ENCODE measurements around the gene ABITRAM. TPM values are rescaled to one million over a fixed set of nuclear protein-coding genes. Genes with fewer than 3 reads are reported as not detected.
"Not testable (repeated sequence)": the region's sequence is repeated elsewhere in the genome, so short reads cannot be mapped to it uniquely, and the experiment has no call there.

Gene ABITRAM
- total RNA-seq, 1 experiment from 2014 or later, result 14.2 TPM

GRCh38 chr9:108920401-108920800 is 13.8 kb upstream of the ABITRAM start:
- in situ Hi-C loops (cut with HindIII; ENCODE audit: low pct_unique_long_range_greater_than_20kb, low sequenced_read_pairs); DNase-seq (ENCODE audit: low read depth): not testable (repeated sequence)

- DNase-seq (ENCODE audit: low read depth), result no peak
- in situ Hi-C loops (cut with HindIII; ENCODE audit: low pct_unique_long_range_greater_than_20kb, low sequenced_read_pairs), result no loop called here
Measured at GRCh38 chr9:108921200-108921599, 13.0 kb upstream of the ABITRAM start.

- in situ Hi-C loops (cut with HindIII; ENCODE audit: low pct_unique_long_range_greater_than_20kb, low sequenced_read_pairs), result no loop called here
- DNase-seq (ENCODE audit: low read depth), result no peak
Measured at GRCh38 chr9:108924466-108924865, 9.7 kb upstream of the ABITRAM start.

DNA sequence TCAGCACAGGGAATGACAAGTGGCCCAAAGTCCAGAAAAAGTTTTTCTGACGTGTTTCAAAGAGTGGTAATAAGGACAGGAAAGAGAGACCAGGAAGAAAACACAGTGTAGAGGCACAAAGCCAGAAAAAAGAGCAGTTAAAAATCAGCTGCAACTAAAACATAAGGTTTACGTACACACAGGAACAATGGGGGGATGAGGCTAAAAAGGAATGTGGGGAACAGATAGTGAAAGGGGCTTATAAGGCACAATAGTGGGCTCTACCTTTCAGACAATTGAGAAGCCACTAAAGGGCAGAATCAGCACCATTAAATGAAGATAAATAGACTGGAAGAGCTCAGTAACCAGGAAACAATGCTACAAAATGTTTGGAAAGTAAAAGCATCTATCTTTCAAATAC is 5.8 kb upstream of the ABITRAM start:
- DNase-seq (ENCODE audit: low read depth), result no peak
- in situ Hi-C loops (cut with HindIII; ENCODE audit: low pct_unique_long_range_greater_than_20kb, low sequenced_read_pairs), result no loop called here

DNA sequence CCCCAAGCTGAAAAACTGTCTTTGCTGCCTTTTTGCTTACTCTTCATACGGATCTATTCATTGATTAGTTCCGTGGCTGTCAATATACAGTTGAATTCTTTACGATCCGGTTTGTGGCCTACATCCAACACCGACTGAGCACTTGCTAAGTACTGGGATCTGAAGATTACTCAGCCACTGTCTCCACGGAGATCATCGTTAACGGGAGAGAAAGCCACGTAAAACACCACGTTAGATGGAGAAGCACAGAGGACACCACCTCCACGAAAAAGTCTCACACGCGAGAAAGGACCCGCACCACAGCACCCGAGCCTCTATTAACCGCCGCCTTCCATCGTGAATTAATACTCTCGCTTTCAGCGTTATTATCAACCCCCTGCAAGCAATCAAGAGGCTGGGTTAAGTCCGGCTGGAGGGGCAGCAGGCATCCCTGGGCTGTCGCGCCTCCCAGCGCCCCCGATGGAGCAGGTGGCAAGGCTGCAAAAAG is 926 bp upstream of the ABITRAM start:
- in situ Hi-C loops (cut with HindIII; ENCODE audit: low pct_unique_long_range_greater_than_20kb, low sequenced_read_pairs), result no loop called here
- DNase-seq (ENCODE audit: low read depth), result no peak

- in situ Hi-C loops (cut with HindIII; ENCODE audit: low pct_unique_long_range_greater_than_20kb, low sequenced_read_pairs), result no loop called here
- DNase-seq (ENCODE audit: low read depth), result peak; percentile 90
Measured at GRCh38 chr9:108933718-108934322, 380 bp upstream of the ABITRAM start, which contains the start of gene ELP1. Gene ELP1 (minus strand): TSS chr9:108934124. CDS start chr9:108931146, 2,978 bp downstream.

GRCh38 chr9:108937561-108938305 is 3.5 kb downstream of the ABITRAM start:
- in situ Hi-C loops (cut with HindIII; ENCODE audit: low pct_unique_long_range_greater_than_20kb, low sequenced_read_pairs), result no loop called here
- DNase-seq (ENCODE audit: low read depth), result no peak

DNA sequence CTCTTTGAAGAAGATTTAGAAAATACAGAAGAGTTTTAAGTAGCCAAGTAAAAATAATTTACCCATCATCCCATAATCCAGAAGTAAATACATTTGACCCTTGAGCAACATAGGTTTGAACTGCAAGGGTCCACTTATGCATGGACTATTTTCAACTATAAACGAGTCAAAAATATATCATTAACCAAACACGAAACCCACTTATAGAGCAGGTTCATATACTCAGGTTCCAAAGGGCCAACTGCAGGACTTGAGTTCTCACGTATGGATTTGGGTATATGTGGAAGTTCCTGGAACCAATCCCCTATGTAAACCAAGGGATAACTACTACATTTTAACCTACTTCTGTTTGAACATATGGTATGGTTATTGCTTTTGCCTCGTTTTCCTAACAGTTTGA is 5.8 kb downstream of the ABITRAM start:
- no peak for DNase-seq (ENCODE audit: low read depth)
- in situ Hi-C loops (cut with HindIII; ENCODE audit: low pct_unique_long_range_greater_than_20kb, low sequenced_read_pairs), result no loop called here

GRCh38 chr9:108950168-108950567 is 16.0 kb downstream of the ABITRAM start:
- DNase-seq (ENCODE audit: low read depth), result no peak
- in situ Hi-C loops (cut with HindIII; ENCODE audit: low pct_unique_long_range_greater_than_20kb, low sequenced_read_pairs), result no loop called here

DNA sequence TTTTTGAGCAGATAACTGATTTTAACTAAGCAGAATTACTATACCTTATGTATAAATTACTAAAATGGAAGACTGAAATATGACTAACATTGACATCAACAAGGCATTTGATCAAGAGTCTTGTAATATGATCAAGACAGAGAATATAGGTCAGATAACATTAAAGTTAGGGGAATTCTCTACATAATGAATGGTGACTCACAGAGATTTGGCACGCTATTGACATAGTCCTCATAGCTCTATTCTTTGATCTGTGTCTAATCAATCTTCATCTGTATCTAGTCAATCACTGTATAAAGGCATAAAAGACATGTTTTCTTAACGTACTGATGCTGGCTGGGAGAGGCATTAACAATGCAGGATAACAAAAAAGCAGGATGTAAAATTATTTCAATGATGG is 17.4 kb downstream of the ABITRAM start:
- in situ Hi-C loops (cut with HindIII; ENCODE audit: low pct_unique_long_range_greater_than_20kb, low sequenced_read_pairs), result no loop called here
- no peak for DNase-seq (ENCODE audit: low read depth)

DNA sequence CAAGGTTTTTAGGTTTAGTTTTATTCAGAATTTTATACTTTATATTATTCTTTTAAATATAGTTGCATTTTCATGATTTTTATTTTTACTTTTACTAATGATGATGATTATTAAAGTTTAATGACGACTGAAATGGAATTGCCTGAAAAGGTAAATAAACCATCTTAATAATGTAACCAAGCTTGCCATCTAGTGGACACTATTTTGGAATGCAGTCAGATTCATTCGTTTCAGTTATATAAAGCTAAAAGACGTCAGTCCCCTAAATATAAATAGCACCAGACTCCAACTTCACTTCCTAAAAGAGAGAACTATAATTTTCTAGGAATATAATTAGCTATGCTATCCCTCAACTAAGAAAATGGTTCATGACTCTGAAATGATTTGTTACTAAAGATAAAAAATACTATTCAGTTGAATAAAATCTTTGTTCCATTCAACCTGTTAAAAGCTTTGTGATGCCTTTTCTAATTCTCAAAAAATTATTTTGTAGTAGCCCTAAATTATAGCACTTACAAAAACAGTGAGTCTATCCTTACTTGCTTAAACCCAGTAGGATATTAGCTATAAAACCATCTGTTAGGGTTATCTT is 19.9 kb downstream of the ABITRAM start:
- in situ Hi-C loops (cut with HindIII; ENCODE audit: low pct_unique_long_range_greater_than_20kb, low sequenced_read_pairs), result no loop called here
- DNase-seq (ENCODE audit: low read depth), result peak; percentile 10

- in situ Hi-C loops (cut with HindIII; ENCODE audit: low pct_unique_long_range_greater_than_20kb, low sequenced_read_pairs), result no loop called here
- DNase-seq (ENCODE audit: low read depth), result no peak
Measured at GRCh38 chr9:108956022-108956630, 21.9 kb downstream of the ABITRAM start.

DNA sequence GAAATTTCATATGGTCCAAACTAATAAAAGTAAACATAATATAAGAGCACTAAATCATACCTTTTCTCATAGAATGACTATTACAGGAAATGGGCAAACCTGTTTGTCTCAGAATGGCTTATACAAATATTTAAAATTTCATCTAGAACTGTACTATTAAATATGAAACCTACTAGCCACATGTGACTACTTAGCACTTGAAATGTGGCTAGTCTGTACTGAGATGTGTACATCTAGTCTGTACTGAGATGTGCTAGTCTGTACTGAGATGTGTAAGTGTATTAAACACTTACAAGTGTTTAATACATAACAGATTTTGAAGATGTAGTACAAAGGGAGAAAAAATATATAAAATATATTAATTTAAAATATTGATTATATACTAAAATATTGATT is 22.4 kb downstream of the ABITRAM start:
- no peak for DNase-seq (ENCODE audit: low read depth)
- in situ Hi-C loops (cut with HindIII; ENCODE audit: low pct_unique_long_range_greater_than_20kb, low sequenced_read_pairs), result no loop called here

DNA sequence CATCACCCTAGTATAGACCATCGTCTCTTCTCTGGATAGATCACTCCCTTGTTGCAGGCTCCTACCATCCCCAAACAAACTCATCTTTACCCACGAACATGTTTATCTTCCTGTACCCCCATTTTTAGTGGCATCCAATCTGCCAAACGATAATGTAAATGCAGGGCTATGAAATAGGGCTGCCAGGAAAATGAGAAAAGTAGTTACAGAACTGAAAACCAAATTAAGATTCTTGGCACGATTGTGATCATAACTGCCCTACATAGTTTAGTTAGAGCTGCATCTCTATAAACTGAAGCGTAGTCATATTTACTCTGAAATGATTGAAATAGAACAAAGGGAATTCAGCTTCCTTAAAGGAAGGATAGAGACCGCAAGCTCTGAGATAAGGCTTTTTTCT is 26.1 kb downstream of the ABITRAM start:
- in situ Hi-C loops (cut with HindIII; ENCODE audit: low pct_unique_long_range_greater_than_20kb, low sequenced_read_pairs), result no loop called here
- DNase-seq (ENCODE audit: low read depth), result no peak

DNA sequence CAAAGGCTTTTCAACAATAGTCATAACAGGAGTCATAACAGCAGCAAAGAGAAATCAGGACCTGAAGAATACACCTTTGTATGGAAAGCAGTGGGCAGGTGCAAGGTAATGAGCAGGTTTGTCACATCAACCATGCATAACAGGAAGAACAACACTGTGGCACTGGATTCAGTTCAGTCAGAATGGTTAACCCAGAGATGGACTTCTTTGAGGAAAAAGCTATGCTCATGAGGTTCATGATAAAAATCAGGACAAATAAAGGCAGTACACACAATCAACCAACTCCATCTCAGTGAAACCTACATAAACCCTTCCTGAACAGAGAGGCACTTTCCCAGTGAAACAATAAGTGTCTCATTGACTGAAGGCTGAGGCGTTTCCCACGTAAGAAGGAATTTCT is 27.0 kb downstream of the ABITRAM start:
- DNase-seq (ENCODE audit: low read depth), result no peak
- in situ Hi-C loops (cut with HindIII; ENCODE audit: low pct_unique_long_range_greater_than_20kb, low sequenced_read_pairs), result no loop called here

- in situ Hi-C loops (cut with HindIII; ENCODE audit: low pct_unique_long_range_greater_than_20kb, low sequenced_read_pairs), result no loop called here
- DNase-seq (ENCODE audit: low read depth), result no peak
Measured at GRCh38 chr9:108963459-108964143, 29.4 kb downstream of the ABITRAM start.

- in situ Hi-C loops (cut with HindIII; ENCODE audit: low pct_unique_long_range_greater_than_20kb, low sequenced_read_pairs), result no loop called here
- no peak for DNase-seq (ENCODE audit: low read depth)
Measured at GRCh38 chr9:108967916-108968315, 33.7 kb downstream of the ABITRAM start.

DNA sequence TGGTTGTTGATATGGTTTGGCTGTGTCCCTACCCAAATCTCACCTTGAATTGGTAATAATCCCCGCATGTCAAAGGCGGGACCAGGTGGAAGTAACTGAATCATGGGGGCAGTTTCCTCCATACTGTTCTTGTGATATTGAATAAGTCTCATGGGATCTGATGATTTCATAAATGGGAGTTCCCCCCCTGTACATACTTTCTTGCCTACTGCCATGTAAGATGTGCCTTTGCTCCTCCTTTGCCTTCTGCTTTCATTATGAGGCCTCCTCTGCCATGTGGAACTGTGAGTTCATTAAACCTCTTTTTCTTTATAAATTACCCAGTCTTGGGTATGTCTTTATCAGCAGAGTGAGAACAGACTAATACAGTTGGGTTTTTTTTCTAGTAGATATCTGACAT is 37.2 kb downstream of the ABITRAM start:
- in situ Hi-C loops (cut with HindIII; ENCODE audit: low pct_unique_long_range_greater_than_20kb, low sequenced_read_pairs); DNase-seq (ENCODE audit: low read depth): not testable (repeated sequence)

All from Caki2 (cell line).